PC-9 (cell line): ENCODE results near the gene ZDHHC15.

Experiments used
- EZH2 ChIP-seq: fragments of 200-600 bp; sonication (generic); IDR thresholded peaks from 2 replicates; pipeline ENCODE4 v1.8.0; 2017; ENCODE audit warnings: antibody characterized with exemption, low read depth
- TF ChIP-seq, protein P1 (sequence below): fragments of 200-600 bp; sonication (generic); conservative IDR thresholded peaks from 2 replicates; pipeline ENCODE4 v1.6.1; 2017; ENCODE audit warnings: mixed run types, antibody characterized with exemption, mild to moderate bottlenecking, moderate library complexity

DNA sequence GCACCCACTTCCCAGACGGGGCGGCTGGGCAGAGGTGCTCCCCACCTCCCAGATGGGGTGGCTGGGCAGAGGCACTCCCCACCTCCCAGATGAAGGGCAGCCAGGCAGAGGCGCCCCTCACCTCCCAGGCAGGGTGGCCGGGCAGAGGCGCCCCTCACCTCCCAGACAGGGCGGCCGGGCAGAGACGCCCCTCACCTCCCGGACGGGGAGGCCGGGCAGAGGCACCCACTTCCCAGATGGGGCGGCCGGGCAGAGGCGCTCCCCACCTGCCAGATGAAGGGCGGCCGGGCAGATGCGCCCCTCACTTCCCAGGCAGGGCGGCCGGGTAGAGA, 187.7 kb downstream of the ZDHHC15 start:
- TF ChIP-seq, protein P1, sequence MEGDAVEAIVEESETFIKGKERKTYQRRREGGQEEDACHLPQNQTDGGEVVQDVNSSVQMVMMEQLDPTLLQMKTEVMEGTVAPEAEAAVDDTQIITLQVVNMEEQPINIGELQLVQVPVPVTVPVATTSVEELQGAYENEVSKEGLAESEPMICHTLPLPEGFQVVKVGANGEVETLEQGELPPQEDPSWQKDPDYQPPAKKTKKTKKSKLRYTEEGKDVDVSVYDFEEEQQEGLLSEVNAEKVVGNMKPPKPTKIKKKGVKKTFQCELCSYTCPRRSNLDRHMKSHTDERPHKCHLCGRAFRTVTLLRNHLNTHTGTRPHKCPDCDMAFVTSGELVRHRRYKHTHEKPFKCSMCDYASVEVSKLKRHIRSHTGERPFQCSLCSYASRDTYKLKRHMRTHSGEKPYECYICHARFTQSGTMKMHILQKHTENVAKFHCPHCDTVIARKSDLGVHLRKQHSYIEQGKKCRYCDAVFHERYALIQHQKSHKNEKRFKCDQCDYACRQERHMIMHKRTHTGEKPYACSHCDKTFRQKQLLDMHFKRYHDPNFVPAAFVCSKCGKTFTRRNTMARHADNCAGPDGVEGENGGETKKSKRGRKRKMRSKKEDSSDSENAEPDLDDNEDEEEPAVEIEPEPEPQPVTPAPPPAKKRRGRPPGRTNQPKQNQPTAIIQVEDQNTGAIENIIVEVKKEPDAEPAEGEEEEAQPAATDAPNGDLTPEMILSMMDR: no peak
- TF ChIP-seq EZH2: no peak
